Gastrocnemius medialis (tissue), 4 donors: ENCODE results near the gene AGAP9.
"Not testable (repeated sequence)": the region's sequence is repeated elsewhere in the genome, so short reads cannot be mapped to it uniquely, and the experiment has no call there.

Experiments
- CTCF ChIP-seq, 5 experiments: fragments of 450-650 bp in 3 of 5; fragments of 200-600 bp in 2 of 5; sonication (generic) in 2 of 5; IDR thresholded peaks in 4 of 5; conservative IDR thresholded peaks in 1 of 5; 1 replicate in 4 of 5; 2 replicates in 1 of 5; pipeline ENCODE4 v1.5.1; 2016 to 2019; ENCODE audit warnings: antibody characterized with exemption in 5 of 5, mild to moderate bottlenecking in 3 of 5, moderate library complexity in 3 of 5
- POLR2A ChIP-seq, 2 donors: fragments of 450-650 bp; IDR thresholded peaks; one replicate each; pipeline ENCODE4 v1.6.1; 2017; ENCODE audit warnings: antibody characterized with exemption in 2 of 2, mild to moderate bottlenecking in 2 of 2, moderate library complexity in 2 of 2

GRCh38 chr10:47483923-47484322 is 39.5 kb downstream of the AGAP9 start, which contains the start of gene ANXA8:
- TF ChIP-seq CTCF (IDR thresholded peaks at IDR 0.05 in 4 of 5, conservative IDR thresholded peaks at IDR 0.05 in 1 of 5); POLR2A (IDR thresholded peaks at IDR 0.05): not testable (repeated sequence)
